Stimulated activated CD4-positive, alpha-beta T cell treated with anti-CD3 and anti-CD28 coated beads, TNF-alpha, amount 100 ng/mL, for 48 hours (primary cell): Measurements from ENCODE around the gene ABHD5.
A peak's percentile ranks its signal among the peaks of the same experiment; 100 is the strongest.

Experiments
- DNase-seq, 3 donors: peaks; one replicate each; pipeline ENCODE4 v3.0.0-alpha.2; 2020; ENCODE audit warnings: low read depth in 3 of 3

The ABHD5 gene

GRCh38 chr3:43755516-43756200 is 64.9 kb downstream of the ABHD5 start:
- DNase-seq = no peak

- DNase-seq = no peak
Measured at GRCh38 chr3:43757666-43758321, 67.1 kb downstream of the ABHD5 start.

- DNase-seq = no peak
Measured at GRCh38 chr3:43758592-43759225, 68.0 kb downstream of the ABHD5 start.

- no peak for DNase-seq
Measured at GRCh38 chr3:43759297-43759782, 68.6 kb downstream of the ABHD5 start.

- no peak for DNase-seq
Measured at GRCh38 chr3:43759938-43760337, 69.2 kb downstream of the ABHD5 start.

- DNase-seq = no peak
Measured at GRCh38 chr3:43760938-43761337, 70.2 kb downstream of the ABHD5 start.

GRCh38 chr3:43762451-43762850 is 71.7 kb downstream of the ABHD5 start:
- no peak for DNase-seq

- DNase-seq = no peak
Measured at GRCh38 chr3:43764056-43764455, 73.3 kb downstream of the ABHD5 start.

- no peak for DNase-seq
Measured at GRCh38 chr3:43764471-43764870, 73.7 kb downstream of the ABHD5 start.

- no peak for DNase-seq
Measured at GRCh38 chr3:43765521-43765971, 74.8 kb downstream of the ABHD5 start.

- no peak for DNase-seq
Measured at GRCh38 chr3:43766672-43767465, 76.1 kb downstream of the ABHD5 start.

- no peak for DNase-seq
Measured at GRCh38 chr3:43768381-43768973, 77.7 kb downstream of the ABHD5 start.

- DNase-seq = peak; percentile 61 to 75 (median 67)
Measured at GRCh38 chr3:43769097-43769884, 78.6 kb downstream of the ABHD5 start.

- peak in 1 of 3 donors; percentile 33 for DNase-seq
Measured at GRCh38 chr3:43769885-43770425, 79.2 kb downstream of the ABHD5 start.

GRCh38 chr3:43770426-43771103 is 79.8 kb downstream of the ABHD5 start:
- DNase-seq = no peak

GRCh38 chr3:43771610-43772009 is 80.9 kb downstream of the ABHD5 start:
- DNase-seq = no peak

- DNase-seq = no peak
Measured at GRCh38 chr3:43773273-43774094, 82.7 kb downstream of the ABHD5 start.

- DNase-seq = no peak
Measured at GRCh38 chr3:43774799-43775198, 84.1 kb downstream of the ABHD5 start.

GRCh38 chr3:43776101-43776500 is 85.4 kb downstream of the ABHD5 start:
- DNase-seq = no peak
